MCF 10A (cell line): ENCODE measurements around the gene UBTD1. TPM values are rescaled to one million over a fixed set of nuclear protein-coding genes. Genes with fewer than 3 reads are reported as not detected.

Experiments
- BruUV-seq: library from RNA; stranded (reverse); fragments of 400-500 nt; replicated peaks from 2 replicates; lab custom pipeline; 2021; lab: Mats Ljungman, UMichigan
- CTCF ChIA-PET: fragments of 300-600 bp; sonication (Branson Sonifier 250); formaldehyde crosslinking; extraction: SDS; loops from one replicate; lab custom pipeline; 2021; ENCODE audit warnings: antibody characterized with exemption, inconsistent platforms; lab: Yijun Ruan, JAX
- POLR2A ChIA-PET: fragments of 300-600, 350-650 bp; sonication (Branson Sonifier 250); formaldehyde crosslinking; extraction: SDS; loops from one replicate; lab custom pipeline; 2020; ENCODE audit warnings: antibody characterized with exemption, inconsistent platforms; lab: Yijun Ruan, JAX
- DNase-seq: peaks from one replicate; pipeline ENCODE4 v3.0.0-alpha.2; 2018; ENCODE audit not compliant: unreplicated experiment
- H3K27ac Mint-ChIP-seq: one replicate; pipeline ENCODE4 v1.8.0; 2022; ENCODE audit warnings: mild to moderate bottlenecking, low read depth, mixed read lengths; ENCODE audit not compliant: unreplicated experiment
- H3K27me3 Mint-ChIP-seq: one replicate; pipeline ENCODE4 v1.8.0; 2022; ENCODE audit warnings: mixed read lengths; ENCODE audit not compliant: insufficient read depth, unreplicated experiment
- H3K36me3 Mint-ChIP-seq: one replicate; pipeline ENCODE4 v1.8.0; 2022; ENCODE audit warnings: mild to moderate bottlenecking, moderate library complexity, mixed read lengths; ENCODE audit not compliant: insufficient read depth, unreplicated experiment
- H3K4me1 Mint-ChIP-seq: one replicate; pipeline ENCODE4 v1.8.0; 2022; ENCODE audit warnings: mixed read lengths; ENCODE audit not compliant: insufficient read depth, unreplicated experiment
- H3K4me3 Mint-ChIP-seq: one replicate; pipeline ENCODE4 v1.8.0; 2022; ENCODE audit warnings: mild to moderate bottlenecking, moderate library complexity, mixed read lengths; ENCODE audit not compliant: unreplicated experiment
- H3K9me3 Mint-ChIP-seq: one replicate; pipeline ENCODE4 v1.8.0; 2022; ENCODE audit warnings: mixed read lengths; ENCODE audit not compliant: unreplicated experiment
- CTCF ChIP-seq: fragments of 200-600 bp; IDR thresholded peaks from one replicate; pipeline ENCODE4 v1.8.0; 2022; ENCODE audit warnings: antibody characterized with exemption, mild to moderate bottlenecking; ENCODE audit not compliant: unreplicated experiment
- intact Hi-C: fragments of 100-400 bp; cut with micrococcal nuclease; formaldehyde crosslinking; loops from 2 replicates; pipeline ENCODE4 v1.14.1; 2022
- total RNA-seq: library from RNA; stranded (reverse); gene quantifications from 2 replicates; pipeline ENCODE4 v1.2.3, GENCODE V29; 2022

Gene UBTD1
- total RNA-seq, 1 experiment from 2014 or later, result 7.2 TPM

- BruUV-seq, result no TSS peak
- ChIA-PET POLR2A (interaction anchor here (1.5 to 1.7 kb wide), 2 partner anchors 40 to 41 kb away, joined by 4 to 6 read pairs; partner anchors contain the start of gene UBTD1), CTCF (interaction anchor here (0.5 to 2.0 kb wide), 3 partner anchors 14 to 597 kb away, joined by 3 to 6 read pairs (median 4); partner anchors contain the start of gene ANKRD2)
- H3K36me3 Mint-ChIP-seq, result no peaks in the 10 kb centered on the region
- no peak for TF ChIP-seq CTCF
- no peak for DNase-seq
- H3K4me3 Mint-ChIP-seq, result no peak overlapping the region
- no peaks in the 10 kb centered on the region for H3K27me3 Mint-ChIP-seq
- H3K9me3 Mint-ChIP-seq, result no peaks in the 10 kb centered on the region
- peaks cover 26% of the 10 kb centered on the region for H3K4me1 Mint-ChIP-seq
- intact Hi-C loops, result no loop called here
- H3K27ac Mint-ChIP-seq, result peak overlapping the region; percentile 39
Measured at GRCh38 chr10:97538839-97539238, 40.1 kb downstream of the UBTD1 start.

DNA sequence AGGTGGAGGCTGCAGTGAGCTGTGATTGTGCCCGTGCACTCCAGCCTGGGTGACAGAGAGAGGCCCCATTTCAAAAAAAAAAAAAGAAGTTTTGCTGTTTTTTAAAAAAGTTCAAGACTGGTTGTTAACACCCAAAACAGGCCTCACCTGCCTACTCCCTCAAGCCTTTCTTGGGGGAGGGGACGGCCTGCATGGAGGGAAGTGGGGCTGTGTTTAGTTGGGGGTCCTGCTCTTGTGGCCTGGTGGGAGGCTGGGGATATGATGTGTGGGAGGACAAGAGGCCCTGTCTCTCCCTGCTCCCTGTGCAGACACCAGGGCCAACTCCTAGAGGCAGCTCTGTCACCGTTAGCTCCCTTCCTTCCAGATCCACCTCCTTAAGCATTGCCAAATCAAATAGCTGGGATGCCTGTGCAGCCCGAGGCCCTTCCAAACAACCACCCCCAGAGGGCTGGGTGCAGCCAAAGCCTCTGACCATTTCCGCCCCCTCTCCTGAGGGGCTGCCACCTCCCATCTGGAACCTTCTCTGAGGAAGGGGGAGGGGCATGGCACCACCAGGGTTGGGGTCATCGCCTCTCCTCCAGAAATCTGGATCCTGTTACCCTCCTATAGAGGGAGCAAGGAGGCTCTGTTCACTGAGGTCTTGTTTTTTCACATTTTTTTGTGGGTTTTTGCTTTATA lies 40.9 kb downstream of the UBTD1 start:
- BruUV-seq, result no TSS peak
- Mint-ChIP-seq H3K4me3 (no peak overlapping the region), H3K9me3 (no peaks in the 10 kb centered on the region), H3K4me1 (peaks cover 28% of the 10 kb centered on the region), H3K36me3 (no peaks in the 10 kb centered on the region), H3K27me3 (no peaks in the 10 kb centered on the region), H3K27ac (no peak overlapping the region)
- DNase-seq, result peak; percentile 39
- ChIA-PET POLR2A (interaction anchor here (0.8 to 1.7 kb wide), 3 partner anchors 10 to 42 kb away, joined by 3 to 4 read pairs (median 4); no protein-coding TSS in a partner anchor), CTCF (interaction anchor here (0.5 to 2.2 kb wide), 5 partner anchors 13 to 596 kb away, joined by 3 to 9 read pairs (median 5); partner anchors contain the start of genes ANKRD2, MMS19 and UBTD1)
- intact Hi-C loops, result no loop called here
- no peak for TF ChIP-seq CTCF

DNA sequence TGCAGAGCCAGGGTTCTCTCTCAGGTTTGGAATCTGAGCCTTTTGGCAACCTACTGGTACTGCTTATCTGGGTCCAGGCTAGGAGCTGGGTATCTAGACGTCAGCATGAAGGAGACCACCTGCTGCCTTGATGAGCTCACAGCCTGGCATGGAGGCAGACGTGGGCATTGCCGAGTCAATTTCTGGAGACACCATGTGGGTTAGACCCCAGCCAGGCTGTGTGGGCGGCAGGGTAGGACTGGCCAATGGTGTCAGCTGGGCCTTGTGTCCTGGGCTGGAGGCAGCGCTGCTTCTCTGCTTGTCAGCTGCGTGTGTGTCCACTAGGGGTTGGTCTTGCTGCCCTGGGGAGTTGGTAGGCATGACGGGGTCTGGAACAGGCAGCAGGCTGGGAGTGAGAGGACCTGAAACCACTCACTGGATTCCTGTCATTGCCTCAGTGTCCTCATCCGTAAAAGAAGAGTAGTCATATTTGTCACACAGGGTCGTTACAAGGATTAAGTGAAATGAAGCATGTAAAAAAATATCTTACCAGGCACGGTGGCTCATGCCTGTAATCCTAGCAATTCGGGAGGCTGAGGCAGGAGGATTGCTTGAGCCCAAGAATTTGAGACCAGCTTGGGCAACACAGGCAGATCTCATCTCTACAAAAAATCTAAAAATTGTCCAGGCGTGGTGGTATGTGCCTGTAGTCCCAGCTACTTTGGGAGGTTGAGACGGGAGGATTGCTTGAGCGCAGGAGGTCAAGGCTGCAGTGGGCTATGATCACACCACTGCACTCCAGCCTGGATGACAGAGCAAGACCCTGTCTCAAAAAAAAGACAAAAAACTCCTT lies 42.2 kb downstream of the UBTD1 start:
- no peak overlapping the region for H3K4me3 Mint-ChIP-seq
- POLR2A ChIA-PET, result interaction anchor here (0.6 to 2.8 kb wide), 6 partner anchors 9 to 701 kb away, joined by 3 to 35 read pairs (median 4); partner anchors contain the start of genes MMS19 and UBTD1
- no peak for DNase-seq
- intact Hi-C loops, result no loop called here
- H3K36me3 Mint-ChIP-seq, result no peaks in the 10 kb centered on the region
- peak overlapping the region; percentile 59 for H3K27ac Mint-ChIP-seq
- CTCF ChIA-PET, result interaction anchor here (0.6 to 2.3 kb wide), 7 partner anchors 8 to 73 kb away, joined by 4 to 9 read pairs (median 5); partner anchors contain the start of genes MMS19 and UBTD1
- no peak for TF ChIP-seq CTCF
- BruUV-seq, result no TSS peak
- H3K4me1 Mint-ChIP-seq, result peaks cover 28% of the 10 kb centered on the region
- no peaks in the 10 kb centered on the region for H3K27me3 Mint-ChIP-seq
- no peaks in the 10 kb centered on the region for H3K9me3 Mint-ChIP-seq
